Central memory CD8-positive, alpha-beta T cell (primary cell): ENCODE measurements around the gene CAMTA1.

Experiments
- ATAC-seq: fragments of 150-1000 bp; cut with Tn5 transposase; replicated peaks from 2 replicates; pipeline ENCODE4 v1.10.0; 2022; ENCODE audit warnings: mild to moderate bottlenecking, moderate FRiP score, moderate number of reproducible peaks; ENCODE audit not compliant: poor library complexity, severe bottlenecking; ENCODE audit errors: extremely low read depth
- DNase-seq, 2 donors: peaks; one replicate each; pipeline ENCODE4 v3.0.0; 2021; ENCODE audit warnings: low spot score in 2 of 2
- H3K27ac Mint-ChIP-seq: one replicate; pipeline ENCODE4 v1.8.0; 2022; ENCODE audit warnings: low read depth, mild to moderate bottlenecking, moderate library complexity, mixed read lengths
- H3K27me3 Mint-ChIP-seq: one replicate; pipeline ENCODE4 v1.8.0; 2022; ENCODE audit warnings: mixed read lengths
- H3K36me3 Mint-ChIP-seq: one replicate; pipeline ENCODE4 v1.8.0; 2022; ENCODE audit warnings: mild to moderate bottlenecking, moderate library complexity, mixed read lengths; ENCODE audit not compliant: insufficient read depth
- H3K4me1 Mint-ChIP-seq: one replicate; pipeline ENCODE4 v1.8.0; 2022; ENCODE audit warnings: mixed read lengths
- H3K4me3 Mint-ChIP-seq: one replicate; pipeline ENCODE4 v1.8.0; 2022; ENCODE audit warnings: mild to moderate bottlenecking, moderate library complexity, mixed read lengths
- H3K9me3 Mint-ChIP-seq: one replicate; pipeline ENCODE4 v1.8.0; 2022; ENCODE audit warnings: mixed read lengths

The CAMTA1 gene

GRCh38 chr1:7640920-7641585 is 855.8 kb downstream of the CAMTA1 start:
- H3K4me1 Mint-ChIP-seq, result no peaks in the 10 kb centered on the region
- no peak overlapping the region for H3K4me3 Mint-ChIP-seq
- ATAC-seq (no peak), DNase-seq (no peak)
- H3K36me3 Mint-ChIP-seq, result no peaks in the 10 kb centered on the region
- peaks cover 11% of the 10 kb centered on the region for H3K27me3 Mint-ChIP-seq
- no peaks in the 10 kb centered on the region for H3K9me3 Mint-ChIP-seq
- H3K27ac Mint-ChIP-seq, result no peak overlapping the region

- Mint-ChIP-seq H3K4me3 (no peak overlapping the region), H3K36me3 (no peaks in the 10 kb centered on the region), H3K9me3 (no peaks in the 10 kb centered on the region), H3K27me3 (peaks cover 10% of the 10 kb centered on the region), H3K27ac (no peak overlapping the region), H3K4me1 (no peaks in the 10 kb centered on the region)
- DNase-seq, result no peak
- no peak for ATAC-seq
These were observed 856.5 kb downstream of the CAMTA1 start for GRCh38 chr1:7641587-7642417.

- Mint-ChIP-seq H3K27ac (no peak overlapping the region), H3K4me3 (no peak overlapping the region), H3K9me3 (no peaks in the 10 kb centered on the region), H3K36me3 (no peaks in the 10 kb centered on the region), H3K27me3 (peaks cover 10% of the 10 kb centered on the region), H3K4me1 (no peaks in the 10 kb centered on the region)
- DNase-seq (no peak), ATAC-seq (no peak)
These were observed 857.1 kb downstream of the CAMTA1 start for GRCh38 chr1:7642418-7642704.

GRCh38 chr1:7642781-7643529 is 857.7 kb downstream of the CAMTA1 start:
- no peaks in the 10 kb centered on the region for H3K4me1 Mint-ChIP-seq
- ATAC-seq (no peak), DNase-seq (no peak)
- H3K9me3 Mint-ChIP-seq, result no peaks in the 10 kb centered on the region
- peaks cover 10% of the 10 kb centered on the region for H3K27me3 Mint-ChIP-seq
- no peak overlapping the region for H3K4me3 Mint-ChIP-seq
- no peaks in the 10 kb centered on the region for H3K36me3 Mint-ChIP-seq
- H3K27ac Mint-ChIP-seq, result no peak overlapping the region

GRCh38 chr1:7643530-7643929 is 858.3 kb downstream of the CAMTA1 start:
- no peak overlapping the region for H3K27ac Mint-ChIP-seq
- H3K27me3 Mint-ChIP-seq, result peaks cover 10% of the 10 kb centered on the region

GRCh38 chr1:7644086-7644485 is 858.8 kb downstream of the CAMTA1 start:
- ATAC-seq (no peak), DNase-seq (no peak)
- no peak overlapping the region for H3K27ac Mint-ChIP-seq
- no peaks in the 10 kb centered on the region for H3K9me3 Mint-ChIP-seq
- no peaks in the 10 kb centered on the region for H3K36me3 Mint-ChIP-seq
- H3K4me3 Mint-ChIP-seq, result no peak overlapping the region
- no peaks in the 10 kb centered on the region for H3K4me1 Mint-ChIP-seq
- peaks cover 10% of the 10 kb centered on the region for H3K27me3 Mint-ChIP-seq

More at GRCh38 chr1:7643530-7643929, 858.3 kb downstream of the CAMTA1 start:
- Mint-ChIP-seq H3K36me3 (no peaks in the 10 kb centered on the region), H3K4me3 (no peak overlapping the region), H3K9me3 (no peaks in the 10 kb centered on the region), H3K4me1 (no peaks in the 10 kb centered on the region)
- no peak for ATAC-seq
- no peak for DNase-seq

- H3K27ac Mint-ChIP-seq, result no peak overlapping the region
- no peak overlapping the region for H3K4me3 Mint-ChIP-seq
- H3K36me3 Mint-ChIP-seq, result no peaks in the 10 kb centered on the region
- H3K4me1 Mint-ChIP-seq, result no peaks in the 10 kb centered on the region
- DNase-seq (no peak), ATAC-seq (no peak)
- no peaks in the 10 kb centered on the region for H3K9me3 Mint-ChIP-seq
- peaks cover 9% of the 10 kb centered on the region for H3K27me3 Mint-ChIP-seq
These were observed 859.9 kb downstream of the CAMTA1 start for GRCh38 chr1:7644961-7645750.

GRCh38 chr1:7645751-7646048 is 860.4 kb downstream of the CAMTA1 start:
- peaks cover 4% of the 10 kb centered on the region for H3K27me3 Mint-ChIP-seq
- H3K36me3 Mint-ChIP-seq, result no peaks in the 10 kb centered on the region
- no peaks in the 10 kb centered on the region for H3K4me1 Mint-ChIP-seq
- ATAC-seq, result no peak
- H3K27ac Mint-ChIP-seq, result no peak overlapping the region
- no peak overlapping the region for H3K4me3 Mint-ChIP-seq
- H3K9me3 Mint-ChIP-seq, result no peaks in the 10 kb centered on the region
- DNase-seq, result no peak

GRCh38 chr1:7646164-7646563 is 860.9 kb downstream of the CAMTA1 start:
- H3K9me3 Mint-ChIP-seq, result no peaks in the 10 kb centered on the region

GRCh38 chr1:7646981-7647901 is 862.0 kb downstream of the CAMTA1 start:
- no peaks in the 10 kb centered on the region for H3K9me3 Mint-ChIP-seq
- H3K27ac Mint-ChIP-seq, result no peak overlapping the region
- ATAC-seq, result no peak
- no peak overlapping the region for H3K4me3 Mint-ChIP-seq
- no peaks in the 10 kb centered on the region for H3K27me3 Mint-ChIP-seq
- DNase-seq, result peak; percentile 34 to 52
- H3K36me3 Mint-ChIP-seq, result no peaks in the 10 kb centered on the region
- no peaks in the 10 kb centered on the region for H3K4me1 Mint-ChIP-seq

More at GRCh38 chr1:7646164-7646563, 860.9 kb downstream of the CAMTA1 start:
- no peak overlapping the region for H3K27ac Mint-ChIP-seq
- DNase-seq (no peak), ATAC-seq (no peak)
- H3K27me3 Mint-ChIP-seq, result no peaks in the 10 kb centered on the region
- no peaks in the 10 kb centered on the region for H3K36me3 Mint-ChIP-seq
- H3K4me3 Mint-ChIP-seq, result no peak overlapping the region
- no peaks in the 10 kb centered on the region for H3K4me1 Mint-ChIP-seq

- H3K4me1 Mint-ChIP-seq, result no peaks in the 10 kb centered on the region
- no peak for DNase-seq
- no peak overlapping the region for H3K4me3 Mint-ChIP-seq
- H3K36me3 Mint-ChIP-seq, result no peaks in the 10 kb centered on the region
- no peaks in the 10 kb centered on the region for H3K9me3 Mint-ChIP-seq
- H3K27me3 Mint-ChIP-seq, result no peaks in the 10 kb centered on the region
- no peak for ATAC-seq
- H3K27ac Mint-ChIP-seq, result no peak overlapping the region
These were observed 863.6 kb downstream of the CAMTA1 start for GRCh38 chr1:7648761-7649384.
